ENCODE data around the gene LBHD1. TPM values are rescaled to one million over a fixed set of nuclear protein-coding genes. Genes with fewer than 3 reads are reported as not detected.

LBHD1 gene
- total RNA-seq, 1 experiment from 2014 or later, result 10.4 TPM

DNA sequence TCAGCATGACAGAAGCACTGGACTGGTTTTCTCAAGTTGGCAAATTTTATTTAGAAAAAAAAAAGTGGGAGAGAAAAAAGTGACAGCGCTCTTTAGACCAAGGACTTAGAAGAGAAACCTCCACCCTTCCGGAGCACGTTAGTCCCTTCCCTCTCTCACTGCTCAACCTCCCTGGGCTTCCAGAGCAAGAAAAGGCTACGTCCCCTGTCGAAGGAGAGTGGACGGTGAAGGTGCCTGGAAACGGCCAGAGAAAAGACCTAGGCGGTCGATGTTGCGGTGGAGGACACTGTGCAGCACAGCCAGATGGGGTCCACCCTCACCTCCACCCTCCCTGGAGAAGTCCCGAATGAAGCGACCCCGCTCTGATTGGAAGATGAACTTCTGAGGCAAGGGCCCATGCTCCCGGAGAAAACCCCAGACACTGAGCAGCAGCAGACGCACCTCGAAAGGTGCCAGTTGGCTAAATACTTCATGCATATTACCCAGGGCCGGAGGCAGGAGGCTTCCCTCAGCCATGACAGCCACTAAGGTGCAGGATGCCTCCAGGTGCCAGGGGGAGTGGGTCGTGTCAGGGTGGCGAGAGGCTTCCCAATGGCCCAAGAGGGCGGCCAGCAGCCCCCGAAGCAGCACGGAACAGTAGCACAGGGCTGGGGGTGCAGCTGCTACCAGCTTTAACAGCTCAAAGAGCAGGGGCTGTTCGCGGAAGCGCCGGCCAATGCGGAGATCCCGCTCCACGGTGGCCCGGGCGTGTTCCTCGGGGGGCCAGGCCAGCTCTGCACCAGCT, 25.1 kb downstream of the LBHD1 start:
- Histone ChIP-seq H3K18ac (ENCODE audit: insufficient read length, low read depth, low read length) (no peak overlapping the region), H3K4me2 (ENCODE audit: insufficient read depth, insufficient read length, low read length) (peak overlapping the region; percentile 39), H4K8ac (replicated peaks; ENCODE audit: insufficient read length, low read depth, low read length) (no peak overlapping the region), H2BK120ac (ENCODE audit: low read depth, low read length, poor library complexity, severe bottlenecking) (no peak overlapping the region), H2BK15ac (ENCODE audit: low read depth, low read length) (no peak overlapping the region), H3K4ac (ENCODE audit: low read depth, low read length) (no peak overlapping the region), H3K9me3 (ENCODE audit: control insufficient read depth, low read depth, low read length) (no peaks in the 10 kb centered on the region), H4K91ac (ENCODE audit: insufficient read length, low read depth, low read length) (no peak overlapping the region), H3K23ac (ENCODE audit: insufficient read length, low read depth, low read length) (no peak overlapping the region), H2AK5ac (ENCODE audit: insufficient read length, low read length) (no peak overlapping the region), H3K4me1 (ENCODE audit: insufficient read depth, low read length) (peaks cover 3% of the 10 kb centered on the region; the same call in 1 of the 2 replicates), H2AFZ (ENCODE audit: low read length) (no peak overlapping the region), H4K5ac (ENCODE audit: insufficient read length, low read depth, low read length) (no peak overlapping the region), H3K14ac (ENCODE audit: insufficient read depth, low read length) (no peak overlapping the region), H4K20me1 (ENCODE audit: control insufficient read depth, insufficient read depth, insufficient read length) (no peaks in the 10 kb centered on the region), H3K9ac (ENCODE audit: extremely low read depth, insufficient read length, low read length) (no peak overlapping the region), H3K27ac (ENCODE audit: insufficient read length, low read depth, low read length) (no peak overlapping the region), H2BK12ac (ENCODE audit: insufficient read length, low read depth, low read length) (no peak overlapping the region), H2BK20ac (ENCODE audit: low read depth, low read length, poor library complexity, severe bottlenecking) (no peak overlapping the region), H3K56ac (ENCODE audit: insufficient read length, low read depth, low read length) (no peak overlapping the region), H3K79me1 (ENCODE audit: insufficient read depth, low read depth, low read length, poor library complexity, severe bottlenecking) (no peaks in the 10 kb centered on the region), H3K79me2 (ENCODE audit: insufficient read depth, low read length) (peaks cover 12% of the 10 kb centered on the region; the same call in 1 of the 2 replicates), H3K23me2 (ENCODE audit: insufficient read length, low read depth, low read length, poor library complexity, severe bottlenecking) (peaks cover 5% of the 10 kb centered on the region), H2BK5ac (ENCODE audit: insufficient read length, low read length) (no peak overlapping the region), H3T11ph (ENCODE audit: low read length) (no peak overlapping the region), H3K27me3 (ENCODE audit: insufficient read depth, low read length) (no peaks in the 10 kb centered on the region)
- no CpG with 5 or more reads among the region's 32 CpGs for WGBS (ENCODE audit: extremely low coverage, insufficient read length, low lambda C conversion rate)
- peak; percentile 40 for DNase-seq
- Mint-ChIP-seq H3K36me3 (ENCODE audit: insufficient read depth in 1 of 3, low read depth in 3 of 3) (peaks cover 14 to 46% (median 29%) of the 10 kb centered on the region in 3 experiments), H3K4me3 (peak overlapping the region; percentile 98 to 100), H3K9me3 (no peaks in the 10 kb centered on the region), H3K4me1 (peaks cover 7 to 9% of the 10 kb centered on the region in 2 experiments), H3K27ac (peak overlapping the region in 1 of 3 experiments; percentile 59; a peak in 1 of 7 replicates), H3K27me3 (ENCODE audit: low read depth) (no peaks in the 10 kb centered on the region)
- TF ChIP-seq, protein P1, sequence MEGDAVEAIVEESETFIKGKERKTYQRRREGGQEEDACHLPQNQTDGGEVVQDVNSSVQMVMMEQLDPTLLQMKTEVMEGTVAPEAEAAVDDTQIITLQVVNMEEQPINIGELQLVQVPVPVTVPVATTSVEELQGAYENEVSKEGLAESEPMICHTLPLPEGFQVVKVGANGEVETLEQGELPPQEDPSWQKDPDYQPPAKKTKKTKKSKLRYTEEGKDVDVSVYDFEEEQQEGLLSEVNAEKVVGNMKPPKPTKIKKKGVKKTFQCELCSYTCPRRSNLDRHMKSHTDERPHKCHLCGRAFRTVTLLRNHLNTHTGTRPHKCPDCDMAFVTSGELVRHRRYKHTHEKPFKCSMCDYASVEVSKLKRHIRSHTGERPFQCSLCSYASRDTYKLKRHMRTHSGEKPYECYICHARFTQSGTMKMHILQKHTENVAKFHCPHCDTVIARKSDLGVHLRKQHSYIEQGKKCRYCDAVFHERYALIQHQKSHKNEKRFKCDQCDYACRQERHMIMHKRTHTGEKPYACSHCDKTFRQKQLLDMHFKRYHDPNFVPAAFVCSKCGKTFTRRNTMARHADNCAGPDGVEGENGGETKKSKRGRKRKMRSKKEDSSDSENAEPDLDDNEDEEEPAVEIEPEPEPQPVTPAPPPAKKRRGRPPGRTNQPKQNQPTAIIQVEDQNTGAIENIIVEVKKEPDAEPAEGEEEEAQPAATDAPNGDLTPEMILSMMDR (conservative IDR thresholded peaks at IDR 0.05), result no peak

All from H9 (cell line).